Lower leg skin (tissue), 4 donors: ENCODE measurements around the gene GRHL1. TPM values are rescaled to one million over a fixed set of nuclear protein-coding genes. Genes with fewer than 3 reads are reported as not detected.

Experiments used
- DNase-seq, 2 donors: peaks; one replicate each; pipeline ENCODE4 v3.0.0-alpha.2; 2019; ENCODE audit warnings: low spot score in 2 of 2
- H3K4me3 ChIP-seq: fragments of 200-600 bp; sonication (generic); 2 replicates; pipeline ENCODE4 v1.5.1; 2017; ENCODE audit warnings: mild to moderate bottlenecking, low read depth; ENCODE audit not compliant: poor library complexity, severe bottlenecking
- CTCF ChIP-seq, 3 donors: fragments of 450-650 bp; IDR thresholded peaks; one replicate each; pipeline ENCODE4 v1.5.1; 2016; ENCODE audit warnings: antibody characterized with exemption in 3 of 3, mild to moderate bottlenecking in 3 of 3, moderate library complexity in 2 of 3
- POLR2A ChIP-seq, 2 donors: fragments of 450-650 bp; IDR thresholded peaks; one replicate each; pipeline ENCODE4 v1.6.1; 2016 to 2017; ENCODE audit warnings: antibody characterized with exemption in 2 of 2, mild to moderate bottlenecking in 1 of 2, moderate library complexity in 1 of 2
- WGBS, 2 donors: methylation state at CpG; one replicate each; pipeline ENCODE4 v1.1.5; 2018; 5-methylcytosine and 5-hydroxymethylcytosine counted together
- intact Hi-C: fragments of 100-400 bp; cut with DNase I; formaldehyde crosslinking; loops from one replicate; pipeline ENCODE4 v1.15.0; 2023; ENCODE audit warnings: low total_unique reads
- total RNA-seq, 4 donors: library from RNA; depleted of rRNA; stranded (reverse); fragments of >200 nt; gene quantifications; one replicate each; pipeline ENCODE4 v1.1.0, GENCODE V29; 2016

Gene GRHL1
- total RNA-seq, 4 donors from 2014 or later = 104 to 134 (median 115) TPM

DNA sequence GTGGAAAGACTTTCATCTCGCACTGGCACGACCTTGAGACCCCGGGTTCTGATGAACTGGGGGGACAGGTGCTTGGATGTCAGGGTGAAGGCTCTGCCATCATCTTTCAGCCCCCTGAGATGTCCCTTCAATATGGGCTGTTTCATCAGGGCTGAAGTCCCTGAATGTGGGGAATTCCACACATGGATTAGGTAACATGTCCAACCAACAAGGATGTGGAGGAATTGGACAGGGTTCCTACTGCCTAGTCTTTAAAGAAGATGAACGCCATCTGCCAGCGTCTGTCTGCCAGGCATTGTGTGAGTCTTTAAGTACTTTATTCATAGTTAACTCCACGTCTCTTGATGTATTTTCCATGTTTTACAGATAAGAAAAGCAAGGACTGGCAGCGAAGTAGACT lies 5.9 kb upstream of the GRHL1 start:
- TF ChIP-seq POLR2A (IDR thresholded peaks at IDR 0.05) (no peak), CTCF (IDR thresholded peaks at IDR 0.05) (no peak)

DNA sequence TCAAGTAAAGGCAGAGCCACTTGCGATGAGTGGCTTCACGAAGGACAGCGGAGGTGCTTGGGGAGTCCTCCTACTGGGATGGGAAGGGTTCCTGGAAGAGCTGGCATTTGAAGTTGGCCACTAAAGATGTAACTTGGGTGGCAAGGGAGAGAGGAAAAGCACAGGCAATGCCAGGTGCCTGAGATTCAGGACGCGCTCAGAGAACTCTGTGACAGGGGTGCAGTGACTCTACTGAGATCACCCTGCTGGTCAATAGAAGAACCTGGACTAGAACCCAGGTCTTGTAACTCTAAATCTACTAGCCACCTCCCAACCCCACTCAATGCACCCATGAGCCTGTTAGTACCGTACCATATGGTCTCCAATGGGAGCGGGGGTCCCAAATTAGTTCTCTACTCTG lies 5.4 kb upstream of the GRHL1 start:
- no peak for TF ChIP-seq CTCF (IDR thresholded peaks at IDR 0.05)
- TF ChIP-seq POLR2A (IDR thresholded peaks at IDR 0.05) = no peak
- no peak for DNase-seq
- 68 to 86% methylated on average over 7 of the region's 7 CpGs for WGBS, 2 donors
- H3K4me3 ChIP-seq = no peak overlapping the region
- intact Hi-C loops = no loop called here

More for the DNA sequence above, 5.9 kb upstream of the GRHL1 start:
- intact Hi-C loops = no loop called here
- no peak overlapping the region for H3K4me3 ChIP-seq
- no peak for DNase-seq
- WGBS, 2 donors = 57 to 58% methylated on average over 7 of the region's 7 CpGs

DNA sequence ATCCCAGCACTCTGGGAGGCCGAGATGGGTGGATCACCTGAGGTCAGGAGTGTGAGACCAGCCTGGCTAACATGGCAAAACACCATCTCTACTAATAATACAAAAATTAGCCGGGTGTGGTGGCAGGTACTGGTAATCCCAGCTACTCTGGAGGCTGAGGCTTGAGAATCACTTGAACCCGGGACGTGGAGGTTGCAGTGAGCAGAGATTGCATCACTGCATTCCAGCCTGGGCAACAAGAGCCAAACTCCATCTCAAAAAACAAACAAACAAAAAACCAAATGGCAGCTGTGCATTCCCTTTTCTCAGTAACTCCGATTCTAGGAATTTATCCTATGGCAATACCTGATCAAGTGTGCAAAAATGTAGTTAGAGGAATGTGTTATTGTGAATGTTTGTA lies 4.7 kb upstream of the GRHL1 start:
- H3K4me3 ChIP-seq = no peak overlapping the region
- intact Hi-C loops = no loop called here
- TF ChIP-seq CTCF (IDR thresholded peaks at IDR 0.05) = no peak
- TF ChIP-seq POLR2A (IDR thresholded peaks at IDR 0.05) = no peak
- 76 to 80% methylated on average over 5 of the region's 5 CpGs for WGBS, 2 donors
- no peak for DNase-seq

- intact Hi-C loops = no loop called here
- TF ChIP-seq POLR2A (IDR thresholded peaks at IDR 0.05) (no peak), CTCF (IDR thresholded peaks at IDR 0.05) (no peak)
- no peak for DNase-seq
- H3K4me3 ChIP-seq = no peak overlapping the region
- 97% methylated on average over 5 of the region's 6 CpGs for WGBS, 2 donors
Measured at GRCh38 chr2:9948721-9949120, 2.8 kb upstream of the GRHL1 start.

DNA sequence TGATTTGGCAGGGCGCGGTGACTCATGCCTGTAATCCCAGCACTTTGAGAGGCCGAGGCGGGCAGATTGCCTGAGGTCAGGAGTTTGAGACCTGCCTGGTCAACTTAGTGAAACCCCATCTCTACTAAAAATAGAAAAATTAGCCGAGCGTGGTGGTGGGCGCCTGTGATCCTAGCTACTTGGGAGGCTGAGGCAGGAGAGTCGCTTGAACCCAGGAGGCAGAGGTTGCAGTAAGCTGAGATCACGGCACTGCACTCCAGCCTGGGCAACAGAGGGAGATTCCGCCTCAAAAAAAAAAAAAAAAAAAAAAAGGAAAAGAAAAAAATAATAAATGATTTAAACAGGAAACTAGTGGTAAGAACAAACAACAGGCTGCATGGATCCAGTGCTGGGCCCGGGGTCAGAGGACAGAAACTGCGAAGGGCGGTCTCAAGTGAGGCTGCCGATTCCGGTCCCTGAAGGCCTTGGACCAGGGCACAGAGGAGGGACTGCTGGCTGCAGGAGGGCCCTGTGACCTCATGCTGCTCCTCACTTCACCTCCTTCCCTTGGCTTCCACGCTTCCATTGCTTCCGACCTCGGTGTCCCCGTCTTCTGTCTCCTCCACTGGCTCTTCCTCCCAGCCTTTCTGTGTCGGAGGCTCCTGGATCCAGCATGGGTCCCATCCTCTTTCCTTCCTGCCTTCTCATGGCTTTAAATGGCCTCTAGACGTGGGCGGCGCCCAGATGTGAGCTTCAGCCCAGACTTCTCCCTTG lies 2.1 kb upstream of the GRHL1 start:
- DNase-seq = no peak
- TF ChIP-seq POLR2A (IDR thresholded peaks at IDR 0.05) = no peak
- no peak for TF ChIP-seq CTCF (IDR thresholded peaks at IDR 0.05)
- H3K4me3 ChIP-seq = no peak overlapping the region
- intact Hi-C loops = no loop called here
- 92 to 93% methylated on average over 23 of the region's 23 CpGs for WGBS, 2 donors
